Spinal cord (tissue), 10 donors: ENCODE results near the gene PITHD1. TPM values are rescaled to one million over a fixed set of nuclear protein-coding genes. Genes with fewer than 3 reads are reported as not detected.
"Not testable (repeated sequence)": the region's sequence is repeated elsewhere in the genome, so short reads cannot be mapped to it uniquely, and the experiment has no call there.

Experiments
- DNase-seq, 6 donors: peaks; one replicate each; pipeline versions ENCODE4 v3.0.0 to v3.0.0-alpha.2; 2013 to 2015; ENCODE audit warnings: low spot score in 6 of 6, low read depth in 4 of 6
- H3K27ac ChIP-seq: one replicate; pipeline ENCODE4 v1.5.1; 2013; ENCODE audit warnings: low read depth, low read length, control low read depth
- H3K27me3 ChIP-seq: one replicate; pipeline ENCODE4 v1.6.1; 2013; ENCODE audit warnings: low read length; ENCODE audit not compliant: control insufficient read depth, insufficient read depth
- H3K36me3 ChIP-seq: one replicate; pipeline ENCODE4 v1.6.1; 2013; ENCODE audit warnings: low read length; ENCODE audit not compliant: control insufficient read depth, insufficient read depth
- H3K4me1 ChIP-seq: one replicate; pipeline ENCODE4 v1.6.1; 2013; ENCODE audit warnings: low read length; ENCODE audit not compliant: control insufficient read depth, insufficient read depth
- H3K4me3 ChIP-seq: one replicate; pipeline ENCODE4 v1.5.1; 2013; ENCODE audit warnings: low read depth, low read length, control low read depth
- H3K9me3 ChIP-seq: one replicate; pipeline ENCODE4 v1.6.1; 2013; ENCODE audit warnings: low read length; ENCODE audit not compliant: control insufficient read depth, insufficient read depth
- WGBS: methylation state at CpG from one replicate; pipeline ENCODE4 v1.1.5; 2013; ENCODE audit warnings: missing lambda C conversion rate; ENCODE audit not compliant: insufficient coverage; 5-methylcytosine and 5-hydroxymethylcytosine counted together
- long read RNA-seq, 4 donors: transcript quantifications; one replicate each; lab custom pipeline, GENCODE V29; 2026
- polyA plus RNA-seq, 2 donors: library from polyadenylated mRNA; unstranded; fragments of 120-200 nt; gene quantifications; one replicate each; pipeline ENCODE4 v1.2.1, GENCODE V29; 2013; ENCODE audit not compliant: insufficient read length in 2 of 2
- total RNA-seq, 2 donors: library from RNA; depleted of rRNA in 1 of 2; stranded (reverse); fragments of 120-200 nt in 1 of 2; fragments of >200 nt in 1 of 2; gene quantifications; one replicate each; pipeline versions ENCODE4 v1.2.3 to v1.2.4, GENCODE V29; 2013 to 2014
- donor health status: healthy.

PITHD1 gene
- total RNA-seq (10 to 100 TPM; 86.3 to 97.0 TPM), polyA plus RNA-seq (100 to 1,000 TPM; 136 to 137 TPM)
- long read RNA-seq, donor 1, transcript PITHD1-201 (6 exons, 1,603 nt) = major isoform, 43 of 129 reads
- long read RNA-seq, donor 1, partial matches to known transcripts = 85 of 129 reads
- long read RNA-seq, donor 1, other reads (novel, unspliced or antisense) = 0 of 129 reads
- long read RNA-seq, donor 2, transcript PITHD1-201 (6 exons, 1,603 nt) = major isoform, 9 of 9 reads
- long read RNA-seq, donor 2, partial matches to known transcripts = 0 of 9 reads
- long read RNA-seq, donor 2, other reads (novel, unspliced or antisense) = 0 of 9 reads
- long read RNA-seq, donor 3, transcript PITHD1-201 (6 exons, 1,603 nt) = major isoform, 22 of 63 reads
- long read RNA-seq, donor 3, partial matches to known transcripts = 41 of 63 reads
- long read RNA-seq, donor 3, other reads (novel, unspliced or antisense) = 0 of 63 reads
- long read RNA-seq, donor 4, transcript PITHD1-201 (6 exons, 1,603 nt) = major isoform, 19 of 47 reads
- long read RNA-seq, donor 4, partial matches to known transcripts = 27 of 47 reads
- long read RNA-seq, donor 4, other reads (novel, unspliced or antisense) = 0 of 47 reads

- peaks cover 8% of the 10 kb centered on the region for H3K4me1 ChIP-seq
- H3K27me3 ChIP-seq = no peaks in the 10 kb centered on the region
- under 1% methylated on average over 78 of the region's 91 CpGs for WGBS
- DNase-seq = peak; percentile 64 to 95 (median 74)
- peak within 1 kb of the TSS; percentile 94 for H3K4me3 ChIP-seq
- H3K27ac ChIP-seq = peak within 1 kb of the TSS; percentile 94
- peaks cover 19% of the 10 kb centered on the region for H3K36me3 ChIP-seq
- H3K9me3 ChIP-seq = no peaks in the 10 kb centered on the region
These were observed at the start of gene PITHD1 for GRCh38 chr1:23777979-23778814. Gene PITHD1 (plus strand): TSS chr1:23778418. CDS start chr1:23778516, 98 bp downstream.

GRCh38 chr1:23732363-23733224 lies 45.6 kb upstream of the PITHD1 start:
- Histone ChIP-seq H3K36me3 (no peaks in the 10 kb centered on the region), H3K27ac (no peak overlapping the region), H3K27me3 (no peaks in the 10 kb centered on the region), H3K4me3 (no peak overlapping the region), H3K4me1 (no peaks in the 10 kb centered on the region), H3K9me3 (no peaks in the 10 kb centered on the region)
- WGBS = 97% methylated on average over 7 of the region's 10 CpGs
- no peak for DNase-seq

GRCh38 chr1:23733281-23733680 lies 44.9 kb upstream of the PITHD1 start:
- H3K4me1 ChIP-seq, H3K36me3 ChIP-seq, H3K4me3 ChIP-seq, H3K27ac ChIP-seq, H3K9me3 ChIP-seq, H3K27me3 ChIP-seq, DNase-seq: not testable (repeated sequence)
- 90% methylated on average over 2 of the region's 5 CpGs for WGBS

GRCh38 chr1:23736437-23737134 lies 41.6 kb upstream of the PITHD1 start:
- no peaks in the 10 kb centered on the region for H3K9me3 ChIP-seq
- H3K36me3 ChIP-seq = no peaks in the 10 kb centered on the region
- no peak for DNase-seq
- H3K4me3 ChIP-seq = no peak overlapping the region
- H3K27ac ChIP-seq = no peak overlapping the region
- WGBS = 99% methylated on average over 6 of the region's 7 CpGs
- H3K27me3 ChIP-seq = no peaks in the 10 kb centered on the region
- H3K4me1 ChIP-seq = no peaks in the 10 kb centered on the region

GRCh38 chr1:23741609-23742008 lies 36.6 kb upstream of the PITHD1 start:
- no peak overlapping the region for H3K4me3 ChIP-seq
- WGBS = 69% methylated on average over 2 of the region's 5 CpGs
- H3K9me3 ChIP-seq = no peaks in the 10 kb centered on the region
- H3K36me3 ChIP-seq = peaks cover 4% of the 10 kb centered on the region
- no peaks in the 10 kb centered on the region for H3K27me3 ChIP-seq
- no peak overlapping the region for H3K27ac ChIP-seq
- no peak for DNase-seq
- peaks cover 13% of the 10 kb centered on the region for H3K4me1 ChIP-seq

GRCh38 chr1:23742670-23743286 lies 35.4 kb upstream of the PITHD1 start:
- Histone ChIP-seq H3K36me3 (peaks cover 4% of the 10 kb centered on the region), H3K4me3 (peak overlapping the region; percentile 57), H3K27ac (peak overlapping the region; percentile 84), H3K4me1 (peaks cover 13% of the 10 kb centered on the region), H3K27me3 (no peaks in the 10 kb centered on the region), H3K9me3 (no peaks in the 10 kb centered on the region)
- DNase-seq = peak in 1 of 6 donors; percentile 12
- 10% methylated on average over 27 of the region's 28 CpGs for WGBS

GRCh38 chr1:23743287-23744152 lies 34.7 kb upstream of the PITHD1 start, which contains the start of gene ELOA:
Gene ELOA (plus strand): TSS chr1:23743471. CDS start chr1:23743504, 33 bp downstream.
- peak; percentile 50 to 95 (median 69) for DNase-seq
- no peaks in the 10 kb centered on the region for H3K27me3 ChIP-seq
- H3K9me3 ChIP-seq = no peaks in the 10 kb centered on the region
- H3K36me3 ChIP-seq = peaks cover 4% of the 10 kb centered on the region
- peak within 1 kb of the TSS; percentile 69 for H3K4me3 ChIP-seq
- peak within 1 kb of the TSS; percentile 84 for H3K27ac ChIP-seq
- H3K4me1 ChIP-seq = peaks cover 13% of the 10 kb centered on the region
- under 1% methylated on average over 115 of the region's 119 CpGs for WGBS

GRCh38 chr1:23745515-23745914 lies 32.7 kb upstream of the PITHD1 start:
- Histone ChIP-seq H3K36me3 (peaks cover 9% of the 10 kb centered on the region), H3K9me3 (no peaks in the 10 kb centered on the region), H3K4me3 (no peak overlapping the region), H3K27ac (no peak overlapping the region), H3K4me1 (peaks cover 13% of the 10 kb centered on the region), H3K27me3 (no peaks in the 10 kb centered on the region)
- peak in 1 of 6 donors; percentile 18 for DNase-seq
- no CpG with 5 or more reads among the region's 1 CpG for WGBS
